MM.1S (cell line): ENCODE measurements around the gene IP6K2.

Experiments used
- DNase-seq: peaks from one replicate; pipeline ENCODE4 v3.0.0-alpha.2; 2015
- H2AFZ ChIP-seq: fragments of 300-600 bp; sonication (generic); 2 replicates; pipeline ENCODE4 v1.6.0; 2016; ENCODE audit warnings: antibody characterized with exemption, low read length
- H3F3A ChIP-seq: fragments of 300-600 bp; sonication (generic); 2 replicates; pipeline ENCODE4 v1.6.1; 2016; ENCODE audit warnings: mild to moderate bottlenecking, antibody characterized with exemption, low read length, moderate library complexity, mixed read lengths; ENCODE audit not compliant: insufficient read depth
- H3K27ac ChIP-seq: fragments of 300-600 bp; sonication (generic); 2 replicates; pipeline ENCODE4 v1.5.1; 2016; ENCODE audit warnings: mild to moderate bottlenecking, low read length
- H3K27me3 ChIP-seq: fragments of 300-600 bp; sonication (generic); replicated peaks from 2 replicates; pipeline ENCODE4 v1.6.0; 2016; ENCODE audit warnings: low read length; ENCODE audit not compliant: insufficient read depth
- H3K36me3 ChIP-seq: fragments of 300-600 bp; sonication (generic); replicated peaks from 2 replicates; pipeline ENCODE4 v1.6.1; 2016; ENCODE audit warnings: mild to moderate bottlenecking, low read length, mixed read lengths; ENCODE audit not compliant: insufficient read depth
- H3K4me1 ChIP-seq: fragments of 300-600 bp; sonication (generic); 2 replicates; pipeline ENCODE4 v1.6.1; 2016; ENCODE audit warnings: low read length, mixed read lengths
- H3K4me2 ChIP-seq: fragments of 300-600 bp; sonication (generic); 2 replicates; pipeline ENCODE4 v1.6.0; 2016; ENCODE audit warnings: low read depth, low read length
- H3K4me3 ChIP-seq: fragments of 300-600 bp; sonication (generic); 2 replicates; pipeline ENCODE4 v1.5.1; 2016; ENCODE audit warnings: low read length, mixed read lengths
- H3K79me2 ChIP-seq: fragments of 300-600 bp; sonication (generic); 2 replicates; pipeline ENCODE4 v1.6.1; 2016; ENCODE audit warnings: mixed run types, low read length, mixed read lengths
- H3K9ac ChIP-seq: fragments of 300-600 bp; sonication (generic); 2 replicates; pipeline ENCODE4 v1.6.1; 2016; ENCODE audit warnings: low read length, mixed read lengths
- H3K9me2 ChIP-seq: fragments of 300-600 bp; sonication (generic); replicated peaks from 2 replicates; pipeline ENCODE4 v1.6.1; 2016; ENCODE audit warnings: mild to moderate bottlenecking, low read length, mixed read lengths; ENCODE audit not compliant: insufficient read depth
- H3K9me3 ChIP-seq: fragments of 300-600 bp; sonication (generic); replicated peaks from 2 replicates; pipeline ENCODE4 v1.6.1; 2016; ENCODE audit warnings: mild to moderate bottlenecking, low read length, mixed read lengths; ENCODE audit not compliant: insufficient read depth
- H4K20me1 ChIP-seq: fragments of 300-600 bp; sonication (generic); 2 replicates; pipeline ENCODE4 v1.6.1; 2016; ENCODE audit warnings: mild to moderate bottlenecking, low read length, moderate library complexity, mixed read lengths; ENCODE audit not compliant: insufficient read depth
- EZH2 ChIP-seq: fragments of 300-600 bp; sonication (generic); optimal IDR thresholded peaks from 2 replicates; pipeline ENCODE3; 2017; ENCODE audit warnings: low read depth, mild to moderate bottlenecking, antibody characterized with exemption, low read length, mixed read lengths
- EZH2phosphoT487 ChIP-seq: fragments of 300-600 bp; sonication (generic); IDR thresholded peaks from 2 replicates; pipeline ENCODE4 v1.6.1; 2018; ENCODE audit warnings: antibody characterized with exemption, low read length
- TF ChIP-seq, protein P1 (sequence below): fragments of 300-600 bp; sonication (generic); IDR thresholded peaks from 2 replicates; pipeline ENCODE4 v1.5.1; 2016; ENCODE audit warnings: antibody characterized with exemption, low read length, mixed read lengths

IP6K2 gene

DNA sequence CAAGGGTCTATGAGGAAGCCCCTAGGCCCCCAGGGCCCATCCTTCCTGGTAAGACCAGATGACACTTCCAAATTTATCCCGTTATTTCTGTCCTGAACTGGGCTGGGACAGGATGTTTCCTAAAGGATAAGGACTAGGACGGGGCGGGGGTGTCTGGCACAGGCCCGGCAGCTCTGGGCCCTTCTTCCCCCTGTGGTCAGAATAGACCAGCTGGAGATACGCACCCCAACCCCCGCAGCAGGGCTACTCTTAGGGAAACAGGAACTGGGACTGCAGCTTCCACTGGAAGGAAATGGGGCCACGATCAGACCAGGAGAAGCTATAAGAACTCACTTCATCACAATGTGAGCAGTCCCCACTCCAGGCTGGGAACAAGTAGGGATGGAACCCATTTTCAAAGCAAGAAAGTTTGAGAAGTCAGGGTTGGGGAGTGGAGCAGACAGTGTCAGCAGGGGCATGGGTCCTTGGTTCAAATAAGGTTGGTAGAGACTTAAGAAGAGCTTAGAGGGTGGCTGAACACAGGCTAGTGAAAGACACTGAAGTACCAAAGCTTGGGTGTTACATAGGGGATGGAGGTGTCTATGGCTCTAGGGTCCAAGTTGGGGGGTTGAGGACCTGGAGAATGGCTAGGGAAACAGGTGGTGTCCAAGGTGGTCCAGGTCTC is 32.4 kb downstream of the IP6K2 start:
- DNase-seq, result peak; percentile 19
- Histone ChIP-seq H3K79me2 (peaks cover 28% of the 10 kb centered on the region), H2AFZ (no peak overlapping the region), H3K4me1 (peaks cover 5% of the 10 kb centered on the region; the same call in 1 of the 2 replicates), H3K9ac (peak overlapping the region; percentile 25; the same call in 1 of the 2 replicates), H3K9me2 (no peaks in the 10 kb centered on the region), H3K27me3 (no peaks in the 10 kb centered on the region), H3K9me3 (no peaks in the 10 kb centered on the region), H3K4me2 (peak overlapping the region; percentile 73), H3K4me3 (peak overlapping the region; percentile 98), H4K20me1 (no peaks in the 10 kb centered on the region), H3K36me3 (peaks cover 2% of the 10 kb centered on the region; the same call in 1 of the 2 replicates), H3F3A (peaks cover 4% of the 10 kb centered on the region), H3K27ac (no peak overlapping the region)
- no peak for TF ChIP-seq EZH2phosphoT487
- no peak for TF ChIP-seq EZH2
- TF ChIP-seq, protein P1, sequence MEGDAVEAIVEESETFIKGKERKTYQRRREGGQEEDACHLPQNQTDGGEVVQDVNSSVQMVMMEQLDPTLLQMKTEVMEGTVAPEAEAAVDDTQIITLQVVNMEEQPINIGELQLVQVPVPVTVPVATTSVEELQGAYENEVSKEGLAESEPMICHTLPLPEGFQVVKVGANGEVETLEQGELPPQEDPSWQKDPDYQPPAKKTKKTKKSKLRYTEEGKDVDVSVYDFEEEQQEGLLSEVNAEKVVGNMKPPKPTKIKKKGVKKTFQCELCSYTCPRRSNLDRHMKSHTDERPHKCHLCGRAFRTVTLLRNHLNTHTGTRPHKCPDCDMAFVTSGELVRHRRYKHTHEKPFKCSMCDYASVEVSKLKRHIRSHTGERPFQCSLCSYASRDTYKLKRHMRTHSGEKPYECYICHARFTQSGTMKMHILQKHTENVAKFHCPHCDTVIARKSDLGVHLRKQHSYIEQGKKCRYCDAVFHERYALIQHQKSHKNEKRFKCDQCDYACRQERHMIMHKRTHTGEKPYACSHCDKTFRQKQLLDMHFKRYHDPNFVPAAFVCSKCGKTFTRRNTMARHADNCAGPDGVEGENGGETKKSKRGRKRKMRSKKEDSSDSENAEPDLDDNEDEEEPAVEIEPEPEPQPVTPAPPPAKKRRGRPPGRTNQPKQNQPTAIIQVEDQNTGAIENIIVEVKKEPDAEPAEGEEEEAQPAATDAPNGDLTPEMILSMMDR, result no peak

DNA sequence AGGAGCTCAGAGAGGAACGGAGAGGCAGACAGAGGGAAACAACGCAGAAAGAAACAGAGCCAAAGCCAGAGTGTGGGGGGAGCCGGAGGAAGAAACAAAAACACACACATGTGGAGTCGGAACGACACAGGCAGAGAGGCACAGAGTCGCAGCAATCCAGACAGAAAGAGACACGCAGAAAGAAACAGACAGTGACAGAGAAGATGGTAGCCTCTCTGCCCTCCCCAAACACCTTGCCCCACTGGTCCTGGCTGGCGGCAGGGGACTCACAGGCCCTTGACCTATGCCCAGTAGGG is 33.0 kb downstream of the IP6K2 start:
- no peaks in the 10 kb centered on the region for H3K27me3 ChIP-seq
- H3K79me2 ChIP-seq, result peaks cover 28% of the 10 kb centered on the region
- H3K4me2 ChIP-seq, result peak overlapping the region; percentile 73
- DNase-seq, result no peak
- no peaks in the 10 kb centered on the region for H4K20me1 ChIP-seq
- H3K9ac ChIP-seq, result peak overlapping the region; percentile 25; the same call in 1 of the 2 replicates
- H3F3A ChIP-seq, result peaks cover 4% of the 10 kb centered on the region
- 0 out of 2 replicates have a peak overlapping the region, but pooled peaks have one; percentile 98 for H3K4me3 ChIP-seq
- peaks cover 5% of the 10 kb centered on the region; the same call in 1 of the 2 replicates for H3K4me1 ChIP-seq
- no peak overlapping the region for H2AFZ ChIP-seq
- H3K9me3 ChIP-seq, result no peaks in the 10 kb centered on the region
- H3K27ac ChIP-seq, result no peak overlapping the region
- TF ChIP-seq EZH2phosphoT487 (no peak), EZH2 (no peak)
- TF ChIP-seq, protein P1, result no peak
- no peaks in the 10 kb centered on the region for H3K9me2 ChIP-seq
- peaks cover 2% of the 10 kb centered on the region; the same call in 1 of the 2 replicates for H3K36me3 ChIP-seq

DNA sequence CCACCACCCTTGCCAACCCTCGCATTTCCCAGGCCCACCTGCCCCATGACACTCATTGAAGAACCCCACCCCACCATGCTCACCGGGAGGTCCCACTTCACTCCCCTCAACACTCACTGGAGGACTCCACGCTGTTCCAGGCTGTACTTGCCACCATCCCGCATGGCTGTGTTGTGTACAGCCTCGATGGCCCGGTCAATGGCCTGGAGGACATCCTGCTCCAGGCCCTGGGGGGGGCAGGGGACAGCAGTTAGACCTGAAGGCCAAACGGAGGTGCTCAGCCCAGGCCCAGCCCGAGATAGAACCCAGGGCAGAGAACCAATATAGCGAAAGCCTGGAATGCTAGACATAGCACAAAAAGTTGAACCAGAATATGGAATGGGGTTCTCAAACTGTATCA is 34.2 kb downstream of the IP6K2 start:
- no peak overlapping the region for H3K9ac ChIP-seq
- no peak for TF ChIP-seq EZH2
- TF ChIP-seq, protein P1, result no peak
- no peak for TF ChIP-seq EZH2phosphoT487
- no peak for DNase-seq
- H3K27ac ChIP-seq, result no peak overlapping the region
- no peaks in the 10 kb centered on the region for H3K27me3 ChIP-seq
- H3K79me2 ChIP-seq, result peaks cover 28% of the 10 kb centered on the region
- no peak overlapping the region for H3K4me3 ChIP-seq
- H3K9me3 ChIP-seq, result no peaks in the 10 kb centered on the region
- peaks cover 5% of the 10 kb centered on the region; the same call in 1 of the 2 replicates for H3K4me1 ChIP-seq
- H3K9me2 ChIP-seq, result no peaks in the 10 kb centered on the region
- H3K4me2 ChIP-seq, result no peak overlapping the region
- H3F3A ChIP-seq, result peaks cover 4% of the 10 kb centered on the region
- 0 out of 2 replicates have a peak, but pooled peaks cover 2% of the 10 kb centered on the region for H3K36me3 ChIP-seq
- H2AFZ ChIP-seq, result no peak overlapping the region
- H4K20me1 ChIP-seq, result no peaks in the 10 kb centered on the region
